ENCODE results near the gene SRRM1.
"Not testable (repeated sequence)": the region's sequence is repeated elsewhere in the genome, so short reads cannot be mapped to it uniquely, and the experiment has no call there.

Gene SRRM1

DNA sequence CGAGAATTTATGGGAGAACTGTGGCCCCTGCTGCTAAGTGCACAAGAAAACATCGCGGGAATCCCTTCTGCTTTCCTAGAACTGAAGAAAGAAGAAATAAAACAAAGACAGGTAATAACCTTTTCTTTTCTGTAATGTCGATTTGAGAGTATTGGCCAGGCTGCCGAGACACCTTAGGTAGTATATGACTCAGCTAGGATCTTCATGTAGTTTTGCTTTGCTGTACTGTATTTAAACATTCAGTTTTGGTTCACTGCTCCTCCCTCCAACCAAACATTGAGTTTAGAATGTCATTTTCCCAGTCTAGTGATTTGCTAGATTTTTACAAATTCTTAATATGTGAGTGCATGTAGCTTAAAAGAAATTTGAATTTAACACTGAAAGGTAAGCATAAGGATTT lies 5.8 kb downstream of the SRRM1 start:
- no peak for DNase-seq

DNA sequence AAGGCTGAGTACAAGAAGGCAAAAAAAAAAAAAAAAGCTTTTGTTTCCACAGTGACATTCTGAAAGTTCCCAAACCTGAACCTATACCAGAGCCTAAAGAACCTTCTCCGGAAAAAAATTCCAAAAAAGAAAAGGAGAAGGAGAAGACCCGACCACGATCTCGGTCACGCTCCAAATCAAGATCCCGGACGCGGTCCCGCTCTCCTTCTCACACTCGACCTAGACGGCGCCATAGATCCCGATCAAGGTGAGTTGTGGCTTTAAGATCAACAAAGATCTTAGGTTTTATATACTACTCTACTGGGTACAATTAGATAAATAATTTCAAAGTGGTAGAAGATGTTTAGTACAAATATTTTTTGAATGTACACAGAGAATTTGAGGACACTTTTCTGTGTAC lies 9.3 kb downstream of the SRRM1 start:
- no peak for DNase-seq

DNA sequence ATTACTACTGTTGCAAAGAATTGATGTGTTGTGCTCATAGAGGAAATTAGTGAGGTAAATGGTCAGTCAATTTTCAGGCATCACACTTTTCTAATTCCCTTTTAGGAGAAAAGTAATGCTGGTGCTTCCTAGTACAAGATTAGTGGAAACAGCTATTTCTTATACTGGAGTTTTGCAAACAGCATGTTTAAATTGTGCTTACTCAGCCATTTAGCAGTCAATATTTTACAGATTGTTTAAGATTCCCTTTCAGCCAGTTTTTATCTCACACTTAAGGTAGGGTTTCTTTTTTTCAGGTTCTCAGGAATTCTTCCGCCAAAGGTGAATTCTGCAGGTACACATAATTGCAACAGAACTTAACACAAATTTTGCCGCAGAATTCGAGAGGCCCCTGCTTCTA lies 10.9 kb downstream of the SRRM1 start:
- DNase-seq: no peak

DNA sequence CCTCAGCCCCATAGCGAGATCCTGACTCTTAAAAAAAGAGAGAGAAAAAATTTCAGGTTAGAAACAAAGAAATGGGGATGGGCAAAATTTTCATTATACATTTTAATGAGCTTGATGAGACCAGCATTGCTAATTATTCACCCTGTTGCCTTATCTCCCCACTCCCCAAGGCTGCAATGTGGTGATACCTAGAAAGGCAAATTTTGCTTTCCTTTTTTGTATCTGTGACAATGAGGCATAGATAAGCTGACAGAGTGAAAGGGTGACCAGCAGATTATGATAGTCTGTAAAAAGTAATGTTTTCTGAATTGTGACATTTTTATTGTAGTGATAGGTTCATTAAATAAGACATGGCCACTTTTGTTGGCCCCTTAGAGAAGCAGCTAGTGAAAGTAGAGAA lies 12.9 kb downstream of the SRRM1 start:
- no peak for DNase-seq

DNA sequence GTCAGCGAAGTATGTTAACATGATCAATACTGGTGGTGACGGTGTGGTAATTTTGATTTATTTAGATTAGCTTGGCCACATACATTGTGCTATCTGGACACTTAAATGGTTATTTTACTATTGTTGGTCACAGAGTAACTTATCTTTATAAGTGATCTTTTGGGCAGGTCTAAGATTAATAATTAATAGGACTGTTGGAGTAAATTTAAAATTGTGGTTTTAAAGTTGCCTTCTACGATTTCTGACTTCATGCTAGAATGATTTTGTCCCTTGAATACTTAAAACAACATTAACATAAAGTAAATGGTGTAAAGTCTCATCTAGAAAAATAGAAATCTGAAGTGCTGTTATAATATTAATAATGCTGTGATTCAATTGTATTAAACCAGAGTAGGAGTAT lies 14.7 kb downstream of the SRRM1 start:
- no peak for DNase-seq

DNA sequence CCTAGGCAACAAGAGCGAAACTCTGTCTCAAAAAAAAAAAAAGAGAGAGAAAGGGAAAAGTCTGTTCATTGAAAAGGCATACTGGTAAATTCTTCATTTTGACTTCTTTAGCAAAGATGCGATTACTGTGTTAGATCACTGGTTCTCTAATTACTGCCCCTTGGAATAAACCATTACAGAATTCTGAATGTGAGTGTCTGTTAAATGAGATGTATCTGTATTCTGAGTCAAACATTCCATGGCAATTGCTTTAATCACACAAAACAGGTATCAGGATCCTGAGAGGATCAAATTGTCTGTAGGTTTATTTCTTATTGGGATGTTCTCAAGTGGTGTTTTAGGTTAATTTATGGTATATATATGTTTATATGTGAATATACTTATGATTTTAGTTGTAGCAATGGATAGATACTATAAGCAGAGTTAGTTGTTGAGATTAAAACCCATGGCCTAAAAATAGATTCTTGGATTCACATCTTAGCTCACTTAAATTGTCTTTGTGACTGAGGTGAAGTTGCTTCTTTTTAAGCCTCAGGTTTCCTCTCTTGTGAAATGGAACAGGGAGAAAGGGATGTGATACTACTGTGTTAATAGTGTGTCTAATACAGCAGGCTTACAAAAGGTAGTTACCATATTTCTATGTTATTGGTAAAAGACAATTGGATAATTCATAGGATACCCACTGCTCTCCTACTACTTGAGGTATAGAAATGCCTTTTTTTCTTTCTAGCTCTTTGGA lies 16.2 kb downstream of the SRRM1 start:
- DNase-seq: no peak

DNA sequence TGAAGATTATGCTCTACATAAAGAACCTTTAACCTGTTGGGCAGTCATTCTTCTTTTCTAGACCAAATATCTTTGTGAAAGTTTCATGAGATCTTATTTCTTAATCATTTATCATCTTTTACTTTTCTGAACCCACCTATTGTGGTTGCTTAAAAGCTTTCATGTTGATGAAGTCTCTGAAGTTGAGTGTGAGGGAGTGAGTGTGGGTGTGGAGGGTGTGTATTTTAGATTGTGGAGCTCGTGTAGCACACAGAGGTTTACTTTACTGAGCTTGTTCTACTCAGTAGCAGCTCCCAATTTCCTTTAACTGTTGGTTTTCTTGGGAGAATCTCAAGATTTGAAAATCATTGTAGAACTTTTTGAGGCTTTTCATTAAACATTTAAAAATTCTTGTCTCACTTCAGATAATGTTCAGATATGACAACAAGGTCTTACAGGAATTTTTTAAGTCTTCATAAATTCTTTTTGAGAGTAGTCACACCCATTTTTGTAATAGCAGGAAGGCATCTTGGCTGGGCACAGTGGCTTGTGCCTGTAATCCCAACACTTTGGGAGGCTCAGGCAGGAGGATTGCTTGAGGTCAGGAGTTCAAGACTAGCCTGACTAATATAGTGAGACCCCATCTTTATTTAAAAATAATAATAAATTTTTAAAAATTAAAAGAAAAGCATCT lies 17.0 kb downstream of the SRRM1 start:
- no peak for DNase-seq

DNA sequence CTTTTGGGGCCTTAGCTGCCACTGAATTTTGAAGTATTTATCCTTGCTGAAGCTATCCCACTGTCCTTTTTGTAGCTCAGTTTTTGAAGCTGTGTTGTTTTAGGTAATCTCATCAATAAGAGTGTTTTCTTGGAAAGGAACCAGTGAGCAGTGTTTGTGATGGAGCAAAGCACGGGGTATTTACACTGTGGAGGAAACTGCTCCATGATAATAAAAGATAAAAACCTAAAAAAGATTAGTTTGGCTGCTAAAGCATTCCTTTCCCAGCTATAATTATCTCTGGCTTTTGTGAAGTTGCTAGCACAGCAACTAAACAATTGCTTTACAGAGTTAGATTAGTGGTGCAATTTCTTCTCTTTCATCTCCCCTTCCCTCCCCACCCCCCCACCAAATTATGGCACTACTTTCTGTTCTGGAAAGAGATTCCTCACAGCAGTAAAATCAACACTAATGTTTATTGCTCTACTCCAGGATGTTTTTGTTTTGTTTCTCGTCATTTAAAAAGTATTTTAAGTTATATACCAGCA lies 21.5 kb downstream of the SRRM1 start:
- no peak for DNase-seq

DNA sequence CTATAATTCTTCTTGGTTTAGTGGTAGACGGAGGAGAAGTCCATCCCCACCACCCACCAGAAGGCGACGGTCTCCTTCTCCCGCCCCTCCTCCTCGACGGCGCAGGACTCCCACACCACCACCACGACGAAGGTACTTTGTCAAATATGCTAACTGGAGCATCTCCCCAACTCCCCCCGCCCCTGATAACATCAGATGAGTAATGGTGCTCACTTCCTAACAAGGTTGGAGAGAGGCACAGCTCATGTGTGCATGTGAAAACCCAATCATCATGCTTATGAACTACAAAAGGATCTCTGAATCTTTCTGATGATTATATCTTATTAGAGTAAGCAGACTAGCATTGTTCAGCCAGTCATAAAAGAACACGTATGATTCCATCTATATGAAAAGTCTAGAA lies 23.7 kb downstream of the SRRM1 start:
- DNase-seq: no peak

DNA sequence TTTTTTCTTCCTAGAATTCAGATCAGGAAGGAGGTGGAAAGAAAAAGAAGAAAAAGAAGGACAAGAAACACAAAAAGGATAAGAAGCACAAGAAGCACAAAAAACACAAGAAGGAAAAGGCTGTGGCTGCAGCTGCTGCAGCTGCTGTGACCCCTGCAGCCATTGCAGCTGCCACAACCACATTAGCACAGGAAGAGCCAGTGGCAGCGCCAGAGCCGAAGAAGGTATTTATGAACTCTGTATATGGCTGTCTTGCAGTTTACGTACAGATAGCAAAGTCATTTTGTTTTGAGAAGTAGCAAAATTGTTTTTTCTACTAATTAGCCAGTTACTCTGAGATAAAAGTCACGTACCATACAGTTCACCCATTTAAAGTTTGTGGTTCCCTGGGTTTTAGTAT lies 28.3 kb downstream of the SRRM1 start:
- not testable (repeated sequence) for DNase-seq

DNA sequence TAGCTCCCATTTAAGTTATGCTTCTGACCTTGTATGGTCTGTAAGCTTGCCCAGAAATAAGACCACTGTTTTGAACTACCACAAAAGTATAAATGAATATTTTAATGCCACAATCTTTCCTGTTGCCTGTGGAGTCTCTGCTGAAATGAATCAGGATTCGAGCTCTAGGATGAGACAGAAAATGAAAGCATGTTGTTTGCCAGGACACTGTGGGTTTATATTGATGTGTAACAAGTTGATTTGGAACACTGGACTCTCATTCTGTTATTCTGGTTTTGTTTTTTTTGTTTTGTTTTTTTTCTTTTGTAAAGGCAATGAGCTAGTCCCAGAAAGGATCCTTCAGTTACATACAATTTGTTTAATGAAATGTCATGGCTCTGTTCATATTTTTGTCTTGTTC lies 29.6 kb downstream of the SRRM1 start:
- DNase-seq: not testable (repeated sequence)

DNA sequence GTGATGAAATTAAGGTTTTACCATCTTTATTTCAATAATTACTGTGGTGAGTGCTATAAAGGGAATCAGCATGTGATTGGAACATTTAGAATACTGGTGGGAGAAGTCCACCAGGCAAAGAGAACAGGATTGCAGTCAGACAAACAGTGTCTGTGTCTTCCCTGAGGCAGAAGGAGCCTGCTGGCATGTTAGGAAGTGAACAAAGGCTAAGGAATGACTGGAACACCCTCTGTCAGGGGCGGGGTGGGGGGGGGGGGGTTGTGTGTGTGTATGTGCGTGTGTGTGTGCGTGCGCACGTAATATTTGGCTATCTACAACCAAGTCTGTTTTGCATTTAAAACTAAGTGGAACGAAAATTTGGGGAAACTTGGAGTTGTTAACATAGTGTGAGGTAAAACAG lies 30.2 kb downstream of the SRRM1 start:
- no peak for DNase-seq

DNA sequence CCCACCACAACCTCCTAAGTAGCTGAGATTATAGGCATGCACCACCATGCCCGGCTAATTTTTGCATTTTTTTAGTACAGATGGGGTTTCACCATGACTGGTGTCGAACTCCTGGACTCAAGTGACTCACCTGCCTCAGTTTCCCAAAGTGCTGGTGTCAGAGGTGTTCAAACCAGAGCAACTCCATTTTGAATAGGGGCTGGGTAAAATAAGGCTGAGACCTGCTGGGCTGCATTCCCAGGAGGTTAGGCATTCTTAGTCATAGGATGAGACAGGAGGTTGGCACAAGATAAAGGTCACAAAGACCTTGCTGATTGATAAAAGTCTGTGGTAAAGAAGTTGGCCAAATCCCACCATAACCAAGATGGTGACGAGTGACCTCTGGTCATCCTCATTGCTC lies 35.3 kb downstream of the SRRM1 start:
- not testable (repeated sequence) for DNase-seq

DNA sequence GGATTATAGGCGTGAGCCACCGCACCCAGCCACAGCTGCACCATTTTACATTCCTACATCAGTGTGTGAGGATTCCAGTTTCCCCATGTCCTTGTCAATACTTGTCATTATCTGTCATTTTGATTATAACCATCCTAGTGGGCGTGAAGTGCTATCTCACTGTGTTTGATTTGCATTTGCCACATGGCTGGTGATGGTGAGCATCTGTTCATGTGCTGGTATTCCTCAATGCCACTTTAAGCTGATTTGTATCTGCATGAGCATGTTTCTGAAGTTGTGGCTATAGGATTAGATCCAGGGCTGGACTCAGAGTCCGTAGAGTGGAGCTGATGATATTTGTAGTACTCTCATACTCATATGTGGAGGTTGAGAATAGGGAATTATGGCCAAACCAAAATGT lies 36.6 kb downstream of the SRRM1 start:
- DNase-seq: no peak

DNA sequence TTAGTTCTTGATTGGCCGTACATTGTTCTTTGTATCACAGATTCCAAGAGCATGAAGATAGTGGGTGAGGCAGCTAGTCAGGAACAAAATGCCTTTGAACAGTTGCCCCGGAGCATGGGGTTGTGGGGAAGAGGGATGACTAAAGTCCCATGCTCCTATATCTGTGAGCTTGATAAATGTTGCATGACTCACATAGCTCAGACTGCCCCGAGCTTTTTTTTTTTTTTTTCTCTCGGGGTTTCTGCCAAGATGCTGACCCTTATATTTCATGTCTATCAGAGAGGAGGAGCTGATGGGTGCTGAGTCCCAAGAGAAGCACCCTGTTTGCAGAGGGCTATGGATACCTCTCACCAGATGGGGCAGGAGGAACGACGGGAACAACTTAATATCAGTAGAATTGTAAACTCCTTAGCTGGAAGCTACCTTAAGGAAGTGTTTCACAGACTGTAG lies 40.6 kb downstream of the SRRM1 start:
- no peak for DNase-seq

DNA sequence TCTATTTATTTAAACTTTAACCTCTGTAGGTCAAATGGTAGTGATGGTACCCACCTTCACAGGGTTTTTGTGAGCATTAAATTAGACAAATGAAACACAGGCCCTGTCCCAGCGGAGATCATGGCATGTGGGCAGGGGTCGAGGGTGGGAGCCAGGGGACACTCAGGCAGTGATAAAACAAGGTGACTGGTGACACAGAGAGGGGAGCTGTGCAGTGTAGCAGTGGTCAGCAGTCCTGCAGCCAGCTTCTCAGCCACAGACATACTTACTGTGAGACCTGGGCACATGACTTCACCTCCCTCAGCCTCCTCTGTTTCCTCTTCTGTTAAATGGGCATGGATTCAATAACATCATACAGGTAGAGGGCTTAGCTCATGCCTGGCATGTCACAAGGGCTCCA lies 44.9 kb downstream of the SRRM1 start:
- no peak for DNase-seq

DNA sequence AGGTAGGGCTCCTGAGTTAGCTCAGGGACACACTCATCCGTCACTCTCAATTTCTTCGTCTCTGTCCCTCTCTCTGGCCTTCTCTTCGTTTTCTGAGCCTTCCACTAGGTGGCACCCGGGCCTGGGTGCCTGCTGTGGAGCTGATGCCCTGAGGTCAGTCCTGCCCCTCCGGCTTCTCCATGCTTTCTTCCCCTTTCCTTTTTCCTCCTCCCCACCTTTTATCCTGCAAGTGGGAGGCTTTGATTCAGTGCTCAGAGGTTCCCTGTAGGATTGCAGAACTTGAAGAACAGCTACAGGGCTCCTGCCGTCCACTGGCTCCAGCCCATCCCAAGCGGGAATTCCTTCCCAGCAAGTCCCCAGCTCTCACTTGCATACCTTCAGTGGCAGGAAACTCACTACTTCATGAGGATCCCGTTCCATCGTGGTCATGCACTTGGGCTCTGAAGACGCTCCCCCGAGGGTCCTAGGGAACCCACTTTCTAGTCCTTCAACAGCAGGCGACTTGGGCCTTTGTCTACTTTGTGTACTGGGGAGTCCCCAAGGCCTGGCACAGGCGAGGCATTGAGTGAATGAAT lies 45.6 kb downstream of the SRRM1 start:
- peak; percentile 57 for DNase-seq

DNA sequence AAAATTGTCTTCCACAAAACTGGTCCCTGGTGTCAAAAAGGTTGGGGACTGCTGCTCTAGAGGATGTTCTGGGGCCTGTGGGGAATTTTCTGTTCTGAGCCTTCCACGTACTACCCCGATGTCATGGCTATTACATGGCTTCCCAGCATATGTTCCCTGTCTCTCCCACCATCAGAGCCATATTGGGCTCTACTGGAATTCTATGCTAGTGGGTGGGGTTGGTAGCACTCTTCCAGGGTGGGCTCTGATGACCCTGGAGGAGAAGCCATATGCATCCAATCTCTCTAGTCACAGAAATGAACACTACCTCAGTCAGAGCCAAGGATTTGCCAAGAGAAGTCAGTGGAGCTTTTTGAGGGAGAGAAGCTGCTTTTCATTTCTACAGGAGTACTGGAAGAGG lies 47.9 kb downstream of the SRRM1 start:
- DNase-seq: no peak

DNA sequence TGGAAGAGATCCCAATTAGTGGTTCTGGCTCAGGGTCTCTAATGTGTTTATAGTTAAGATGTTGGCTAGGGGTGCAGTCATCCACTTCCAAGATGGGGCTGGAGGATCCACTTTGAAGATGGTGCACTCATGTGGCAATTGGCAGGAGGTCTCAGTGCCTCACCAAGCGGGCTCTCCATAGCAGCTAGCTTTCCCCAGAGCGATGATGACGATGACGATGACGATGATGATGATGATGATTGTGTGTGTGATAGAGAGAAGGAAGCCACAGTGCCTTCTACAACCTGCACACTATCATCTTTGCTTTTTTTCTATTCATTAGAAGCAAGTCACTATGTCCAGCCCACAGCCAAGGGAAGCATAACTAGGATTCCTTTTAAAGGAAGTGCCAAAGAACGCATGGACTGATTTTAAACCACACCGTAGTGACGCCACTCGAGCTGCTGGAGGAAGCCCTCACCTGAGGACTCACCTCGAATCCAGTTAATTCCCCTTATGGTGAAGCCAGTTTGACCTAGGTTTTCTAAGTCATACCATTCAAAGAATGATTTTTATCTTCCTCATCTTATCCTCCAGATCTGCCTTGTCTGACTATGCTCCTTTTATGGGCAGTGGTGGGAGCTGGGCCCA lies 49.4 kb downstream of the SRRM1 start:
- no peak for DNase-seq

DNA sequence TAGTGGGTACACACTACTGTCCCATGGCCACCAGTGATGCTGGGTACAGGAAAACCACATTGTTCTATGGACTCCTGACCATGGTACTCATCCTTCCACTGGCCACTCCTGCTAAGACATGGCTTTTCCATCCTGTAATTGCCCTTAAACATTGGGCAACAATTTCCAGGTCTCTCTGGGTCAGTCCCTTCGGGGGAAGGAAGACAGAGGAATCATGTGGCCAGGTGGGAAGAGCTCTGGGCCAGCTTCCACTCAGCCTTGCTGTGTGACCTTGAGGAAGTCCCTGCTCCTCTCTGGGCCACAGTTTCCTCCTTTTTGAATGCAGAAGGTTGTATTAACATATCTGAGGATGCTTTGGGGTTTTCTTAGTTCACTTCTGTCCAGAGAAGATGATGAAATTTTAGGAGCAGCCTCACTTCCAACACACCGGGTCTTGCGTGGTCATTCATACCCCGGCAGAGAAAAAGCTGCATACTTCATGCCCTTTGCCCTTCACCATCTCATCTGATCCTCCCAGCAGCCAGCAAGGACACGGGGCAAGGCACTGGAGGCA lies 50.8 kb downstream of the SRRM1 start:
- no peak for DNase-seq

DNA sequence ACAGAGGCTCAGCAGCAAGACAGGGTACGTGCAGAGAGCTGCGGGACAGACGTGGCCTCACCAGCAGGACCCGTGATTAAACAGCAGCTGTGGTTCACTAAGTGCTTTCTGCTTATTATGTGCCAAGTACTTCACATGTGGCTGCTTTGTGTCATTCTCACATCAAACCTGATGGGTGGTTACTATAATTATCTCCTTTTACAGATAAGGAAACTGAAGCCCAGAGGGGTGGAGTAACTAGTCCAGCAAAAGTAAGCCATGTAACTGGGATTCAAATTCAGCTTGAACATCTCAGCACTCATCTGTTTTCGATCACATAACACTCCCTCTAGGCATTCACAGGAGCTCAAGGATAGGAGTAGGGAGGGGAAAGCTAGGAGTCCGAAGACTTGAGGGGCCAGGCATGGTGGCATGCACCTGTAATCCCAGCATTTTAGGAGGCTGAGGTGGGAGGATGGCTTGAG lies 51.3 kb downstream of the SRRM1 start:
- no peak for DNase-seq

DNA sequence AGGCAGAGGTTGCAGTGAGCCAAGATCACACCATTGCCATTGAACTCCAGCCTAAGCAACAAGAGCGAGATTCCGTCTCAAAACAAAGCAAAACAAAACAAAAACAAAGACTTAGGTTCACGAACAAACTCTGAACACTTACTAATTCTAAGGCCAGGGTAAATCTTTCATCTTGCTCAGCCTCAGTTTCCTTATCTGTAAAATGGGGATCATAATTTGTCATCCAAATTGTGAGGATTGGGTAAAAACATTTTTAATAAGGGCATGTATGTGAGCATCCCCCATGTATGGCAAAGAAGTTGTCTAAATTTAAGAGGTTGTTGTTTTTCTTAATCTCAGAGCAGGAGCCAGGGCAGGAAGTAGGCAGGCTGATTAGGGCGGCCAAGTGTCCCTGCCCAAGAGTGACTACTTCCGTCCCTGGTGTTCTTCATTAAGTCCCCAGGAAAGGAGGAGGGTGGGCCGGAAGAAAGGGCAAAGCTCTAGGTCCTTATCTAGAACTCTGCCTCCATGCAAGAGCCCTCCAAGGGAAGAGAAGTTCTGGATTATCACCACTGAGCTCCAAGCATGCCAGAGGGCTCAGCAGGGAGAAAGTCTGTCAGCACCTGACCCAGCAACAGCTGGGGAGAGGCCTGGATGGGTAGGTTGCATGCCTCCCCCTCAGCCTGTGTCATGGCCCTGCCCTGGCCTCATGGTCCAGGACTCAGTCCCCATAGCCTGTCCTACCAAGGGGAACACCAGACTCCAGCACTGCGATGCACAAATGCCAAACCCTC lies 52.3 kb downstream of the SRRM1 start:
- DNase-seq: no peak
